Naive B cell (primary cell): ENCODE data around the gene PLCB2. TPM values are rescaled to one million over a fixed set of nuclear protein-coding genes. Genes with fewer than 3 reads are reported as not detected.

Source experiments
- ATAC-seq, 2 donors: fragments of 150-1000 bp; cut with Tn5 transposase; 2 replicates each; pipeline ENCODE4 v1.10.0; 2021; ENCODE audit warnings: low read depth in 2 of 2, mild to moderate bottlenecking in 2 of 2, moderate library complexity in 2 of 2
- DNase-seq: peaks from one replicate; pipeline ENCODE4 v3.0.0; 2022
- H3K27ac Mint-ChIP-seq, 6 donors: one replicate each; pipeline ENCODE4 v1.8.0; 2020 to 2022; ENCODE audit warnings: mild to moderate bottlenecking in 6 of 6, mixed read lengths in 6 of 6, moderate library complexity in 5 of 6, inconsistent platforms in 2 of 6
- H3K27me3 Mint-ChIP-seq, 3 donors: one replicate each; pipeline ENCODE4 v1.8.0; 2021 to 2022; ENCODE audit warnings: mixed read lengths in 3 of 3, mild to moderate bottlenecking in 1 of 3
- H3K36me3 Mint-ChIP-seq, 2 donors: one replicate each; pipeline ENCODE4 v1.8.0; 2020 to 2022; ENCODE audit warnings: mixed read lengths in 2 of 2, inconsistent platforms in 1 of 2, mild to moderate bottlenecking in 1 of 2
- H3K4me1 Mint-ChIP-seq, 3 donors: one replicate each; pipeline ENCODE4 v1.8.0; 2020 to 2022; ENCODE audit warnings: mixed read lengths in 3 of 3, inconsistent platforms in 1 of 3, mild to moderate bottlenecking in 1 of 3, moderate library complexity in 1 of 3
- H3K4me3 Mint-ChIP-seq, 8 donors: one replicate each; pipeline ENCODE4 v1.8.0; 2020 to 2022; ENCODE audit warnings: mild to moderate bottlenecking in 8 of 8, mixed read lengths in 8 of 8, moderate library complexity in 8 of 8, inconsistent platforms in 2 of 8
- H3K9me3 Mint-ChIP-seq, 7 donors: one replicate each; pipeline ENCODE4 v1.8.0; 2020 to 2022; ENCODE audit warnings: mixed read lengths in 7 of 7, mild to moderate bottlenecking in 5 of 7, inconsistent platforms in 2 of 7, moderate library complexity in 1 of 7
- polyA plus RNA-seq, 6 donors: library from polyadenylated mRNA; unstranded; fragments of 300-500 nt; fragmentation: Illumina TruSeq; gene quantifications; one replicate each; pipeline ENCODE4 v1.2.3, GENCODE V29; 2021; ENCODE audit warnings: low read depth in 6 of 6

PLCB2 gene
- polyA plus RNA-seq, 6 donors from 2014 or later, result 11.4 to 22.6 (median 15.9) TPM

- Mint-ChIP-seq H3K27me3 (peaks cover 0 to 4% (median 0%) of the 10 kb centered on the region in 3 donors), H3K4me3 (no peak overlapping the region), H3K27ac (peak overlapping the region in 1 of 6 donors; percentile 91), H3K9me3 (no peaks in the 10 kb centered on the region), H3K4me1 (peaks cover 0 to 3% (median 0%) of the 10 kb centered on the region in 3 donors), H3K36me3 (no peaks in the 10 kb centered on the region)
- DNase-seq (no peak), ATAC-seq (no peak)
Measured at GRCh38 chr15:40345225-40345866, 37.6 kb upstream of the PLCB2 start.

GRCh38 chr15:40344631-40345120, 36.9 kb upstream of the PLCB2 start:
- Mint-ChIP-seq H3K4me1 (peaks cover 0 to 3% (median 0%) of the 10 kb centered on the region in 3 donors), H3K9me3 (no peaks in the 10 kb centered on the region), H3K36me3 (no peaks in the 10 kb centered on the region), H3K27ac (no peak overlapping the region), H3K4me3 (peak overlapping the region in 1 of 8 donors; percentile 60), H3K27me3 (peaks cover 0 to 4% (median 0%) of the 10 kb centered on the region in 3 donors)
- ATAC-seq (peak; percentile 81 to 90), DNase-seq (peak; percentile 66)

- Mint-ChIP-seq H3K9me3 (no peaks in the 10 kb centered on the region), H3K27ac (peak overlapping the region in 1 of 6 donors; percentile 61), H3K27me3 (peaks cover 0 to 4% (median 0%) of the 10 kb centered on the region in 3 donors), H3K4me1 (peaks cover 0 to 3% (median 0%) of the 10 kb centered on the region in 3 donors), H3K4me3 (peak overlapping the region in 1 of 8 donors; percentile 42), H3K36me3 (no peaks in the 10 kb centered on the region)
- DNase-seq, result no peak
- ATAC-seq, result no peak
Measured at GRCh38 chr15:40344217-40344616, 36.5 kb upstream of the PLCB2 start.

- no peaks in the 10 kb centered on the region for H3K9me3 Mint-ChIP-seq
- no peak overlapping the region for H3K27ac Mint-ChIP-seq
- DNase-seq (no peak), ATAC-seq (no peak)
- peaks cover 0 to 3% (median 0%) of the 10 kb centered on the region in 3 donors for H3K4me1 Mint-ChIP-seq
- peaks cover 0 to 5% (median 4%) of the 10 kb centered on the region in 3 donors for H3K27me3 Mint-ChIP-seq
- no peaks in the 10 kb centered on the region for H3K36me3 Mint-ChIP-seq
- no peak overlapping the region for H3K4me3 Mint-ChIP-seq
Measured at GRCh38 chr15:40343512-40343911, 35.8 kb upstream of the PLCB2 start.

GRCh38 chr15:40342416-40343320, 34.9 kb upstream of the PLCB2 start:
- ATAC-seq (no peak), DNase-seq (no peak)
- peak overlapping the region in 1 of 6 donors; percentile 47 for H3K27ac Mint-ChIP-seq
- H3K9me3 Mint-ChIP-seq, result no peaks in the 10 kb centered on the region
- no peak overlapping the region for H3K4me3 Mint-ChIP-seq
- no peaks in the 10 kb centered on the region for H3K36me3 Mint-ChIP-seq
- peaks cover 0 to 13% (median 9%) of the 10 kb centered on the region in 3 donors for H3K27me3 Mint-ChIP-seq
- H3K4me1 Mint-ChIP-seq, result peaks cover 0 to 9% (median 5%) of the 10 kb centered on the region in 3 donors

GRCh38 chr15:40340740-40341400, 33.1 kb upstream of the PLCB2 start, which contains the start of gene CCDC9B:
CCDC9B (minus strand) TSS chr15:40340939; CDS start chr15:40340819, 120 bp downstream.
- no peak for ATAC-seq
- H3K4me3 Mint-ChIP-seq, result no peak within 1 kb of the TSS
- H3K36me3 Mint-ChIP-seq, result no peaks in the 10 kb centered on the region
- H3K27me3 Mint-ChIP-seq, result peaks cover 0 to 25% (median 9%) of the 10 kb centered on the region in 3 donors
- no peaks in the 10 kb centered on the region for H3K9me3 Mint-ChIP-seq
- DNase-seq, result no peak
- peaks cover 5 to 12% (median 6%) of the 10 kb centered on the region in 3 donors for H3K4me1 Mint-ChIP-seq
- no peak within 1 kb of the TSS for H3K27ac Mint-ChIP-seq

- Mint-ChIP-seq H3K4me3 (no peak overlapping the region), H3K4me1 (peaks cover 8 to 15% (median 12%) of the 10 kb centered on the region in 3 donors), H3K27me3 (peaks cover 0 to 32% (median 9%) of the 10 kb centered on the region in 3 donors), H3K36me3 (no peaks in the 10 kb centered on the region), H3K9me3 (no peaks in the 10 kb centered on the region), H3K27ac (no peak overlapping the region)
- DNase-seq (no peak), ATAC-seq (no peak)
Measured at GRCh38 chr15:40340038-40340739, 32.5 kb upstream of the PLCB2 start.

GRCh38 chr15:40339621-40339945, 31.8 kb upstream of the PLCB2 start:
- H3K4me3 Mint-ChIP-seq, result no peak overlapping the region
- H3K27me3 Mint-ChIP-seq, result peaks cover 0 to 33% (median 9%) of the 10 kb centered on the region in 3 donors
- H3K27ac Mint-ChIP-seq, result no peak overlapping the region
- no peak for ATAC-seq
- H3K9me3 Mint-ChIP-seq, result no peaks in the 10 kb centered on the region
- H3K36me3 Mint-ChIP-seq, result no peaks in the 10 kb centered on the region
- DNase-seq, result no peak
- peaks cover 9 to 15% (median 15%) of the 10 kb centered on the region in 3 donors for H3K4me1 Mint-ChIP-seq

- Mint-ChIP-seq H3K27me3 (peaks cover 0 to 33% (median 9%) of the 10 kb centered on the region in 3 donors), H3K36me3 (no peaks in the 10 kb centered on the region), H3K4me3 (peak overlapping the region in 1 of 8 donors; percentile 64), H3K9me3 (no peaks in the 10 kb centered on the region), H3K27ac (no peak overlapping the region), H3K4me1 (peaks cover 14 to 20% (median 18%) of the 10 kb centered on the region in 3 donors)
- ATAC-seq (no peak), DNase-seq (no peak)
Measured at GRCh38 chr15:40338921-40339620, 31.3 kb upstream of the PLCB2 start.

- H3K27me3 Mint-ChIP-seq, result peaks cover 0 to 33% (median 9%) of the 10 kb centered on the region in 3 donors
- DNase-seq (peak; percentile 71), ATAC-seq (peak; percentile 85 to 90)
- no peaks in the 10 kb centered on the region for H3K9me3 Mint-ChIP-seq
- H3K4me1 Mint-ChIP-seq, result peaks cover 19 to 28% (median 22%) of the 10 kb centered on the region in 3 donors
- peak overlapping the region in 1 of 6 donors; percentile 27 for H3K27ac Mint-ChIP-seq
- H3K36me3 Mint-ChIP-seq, result no peaks in the 10 kb centered on the region
- peak overlapping the region in 3 of 8 donors; percentile 30 to 64 (median 43) for H3K4me3 Mint-ChIP-seq
Measured at GRCh38 chr15:40338041-40338657, 30.4 kb upstream of the PLCB2 start.

- peak overlapping the region in 1 of 8 donors; percentile 43 for H3K4me3 Mint-ChIP-seq
- no peaks in the 10 kb centered on the region for H3K9me3 Mint-ChIP-seq
- H3K27ac Mint-ChIP-seq, result no peak overlapping the region
- peaks cover 0 to 38% (median 9%) of the 10 kb centered on the region in 3 donors for H3K27me3 Mint-ChIP-seq
- H3K4me1 Mint-ChIP-seq, result peaks cover 19 to 33% (median 27%) of the 10 kb centered on the region in 3 donors
- H3K36me3 Mint-ChIP-seq, result no peaks in the 10 kb centered on the region
- no peak for ATAC-seq
- DNase-seq, result no peak
Measured at GRCh38 chr15:40337597-40337996, 29.9 kb upstream of the PLCB2 start.

GRCh38 chr15:40336744-40337122, 29.0 kb upstream of the PLCB2 start:
- Mint-ChIP-seq H3K4me1 (peaks cover 19 to 39% (median 33%) of the 10 kb centered on the region in 3 donors), H3K4me3 (peak overlapping the region in 1 of 8 donors; percentile 41), H3K27me3 (peaks cover 0 to 47% (median 12%) of the 10 kb centered on the region in 3 donors), H3K36me3 (no peaks in the 10 kb centered on the region), H3K9me3 (no peaks in the 10 kb centered on the region), H3K27ac (no peak overlapping the region)
- no peak for DNase-seq
- no peak for ATAC-seq
